Stimulated activated naive CD4-positive, alpha-beta T cell treated with Interleukin-2 at 50 U/mL for 16 hours (primary cell): ENCODE data around the gene ARHGAP40.
"Not testable (repeated sequence)": the region's sequence is repeated elsewhere in the genome, so short reads cannot be mapped to it uniquely, and the experiment has no call there.

Source experiments
- DNase-seq: peaks from one replicate; lab custom pipeline; 2025; lab: John Stamatoyannopoulos, UW

Gene ARHGAP40

GRCh38 chr20:38588303-38588702 is 13.3 kb upstream of the ARHGAP40 start:
- DNase-seq = no peak

GRCh38 chr20:38589351-38589750 is 12.3 kb upstream of the ARHGAP40 start:
- no peak for DNase-seq

GRCh38 chr20:38589967-38590675 is 11.5 kb upstream of the ARHGAP40 start:
- no peak for DNase-seq

- DNase-seq = no peak
These were observed 10.7 kb upstream of the ARHGAP40 start for GRCh38 chr20:38590676-38591473.

GRCh38 chr20:38591474-38592410 is 9.9 kb upstream of the ARHGAP40 start:
- DNase-seq = no peak

- DNase-seq = not testable (repeated sequence)
These were observed 9.2 kb upstream of the ARHGAP40 start for GRCh38 chr20:38592411-38592790.

DNA sequence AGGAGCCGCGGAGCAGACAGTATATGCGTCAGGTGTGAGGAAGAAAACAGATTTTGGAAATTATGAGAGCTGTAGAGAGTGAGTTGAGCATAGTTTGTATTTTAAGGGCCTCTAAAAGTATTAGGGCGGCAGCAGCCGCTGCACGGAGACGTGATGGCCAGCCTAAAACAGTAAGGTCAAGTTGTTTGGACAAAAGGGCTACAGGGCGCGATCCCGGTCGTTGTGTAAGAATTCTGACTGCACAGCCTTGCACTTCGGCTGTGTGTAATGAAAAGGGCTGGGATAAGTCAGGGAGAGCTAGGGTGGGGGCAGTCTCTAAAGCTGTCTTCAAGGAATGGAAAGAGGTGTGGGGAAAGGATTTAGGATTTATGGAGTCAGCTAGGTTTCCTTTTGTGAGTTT is 7.3 kb upstream of the ARHGAP40 start:
- not testable (repeated sequence) for DNase-seq

GRCh38 chr20:38595886-38596285 is 5.7 kb upstream of the ARHGAP40 start:
- DNase-seq = not testable (repeated sequence)

DNA sequence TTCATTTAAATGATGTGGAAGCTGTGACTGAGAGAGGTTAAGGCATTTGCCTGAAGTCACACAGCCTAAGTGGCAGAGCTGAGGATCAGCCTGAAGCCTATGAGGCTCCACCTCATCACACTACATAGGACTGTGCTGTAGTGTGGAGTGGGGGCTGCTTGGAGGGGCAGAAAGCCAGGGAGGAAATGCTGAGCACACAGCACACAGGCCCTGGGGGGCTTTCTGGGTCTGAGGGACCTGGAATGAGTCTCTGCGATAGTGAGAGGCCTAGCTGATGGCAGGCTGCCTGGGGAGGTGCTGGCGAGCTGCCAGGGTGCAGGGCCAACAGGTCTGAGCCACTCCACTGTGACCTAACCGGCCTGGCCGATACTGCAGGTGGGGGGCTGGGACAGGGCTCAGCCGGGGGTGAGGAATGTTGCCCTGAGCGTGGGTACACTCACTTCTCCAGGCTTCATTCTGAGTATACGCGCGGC is 2.2 kb upstream of the ARHGAP40 start:
- no peak for DNase-seq

DNA sequence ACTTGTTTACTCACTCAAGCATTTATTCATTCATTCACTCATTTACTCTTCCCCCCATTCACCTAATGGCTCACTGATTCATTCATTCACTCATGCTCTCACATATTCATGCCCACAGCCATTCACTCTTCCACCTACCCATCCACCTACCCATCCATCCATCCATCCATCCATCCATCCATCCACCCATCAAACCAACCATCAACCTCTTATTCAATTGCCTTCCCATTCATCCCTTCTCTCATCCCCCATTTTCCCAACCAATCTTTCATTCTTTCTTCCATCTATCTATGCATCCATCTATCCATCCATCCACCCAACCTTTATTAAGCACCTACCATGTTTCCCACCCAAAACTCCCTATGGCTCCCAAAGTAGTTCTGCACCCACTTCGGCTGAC is 1.6 kb upstream of the ARHGAP40 start:
- DNase-seq = no peak

GRCh38 chr20:38602185-38602581 is 574 bp downstream of the ARHGAP40 start:
- DNase-seq = no peak

- DNase-seq = no peak
These were observed 1.7 kb downstream of the ARHGAP40 start for GRCh38 chr20:38603286-38603685.

DNA sequence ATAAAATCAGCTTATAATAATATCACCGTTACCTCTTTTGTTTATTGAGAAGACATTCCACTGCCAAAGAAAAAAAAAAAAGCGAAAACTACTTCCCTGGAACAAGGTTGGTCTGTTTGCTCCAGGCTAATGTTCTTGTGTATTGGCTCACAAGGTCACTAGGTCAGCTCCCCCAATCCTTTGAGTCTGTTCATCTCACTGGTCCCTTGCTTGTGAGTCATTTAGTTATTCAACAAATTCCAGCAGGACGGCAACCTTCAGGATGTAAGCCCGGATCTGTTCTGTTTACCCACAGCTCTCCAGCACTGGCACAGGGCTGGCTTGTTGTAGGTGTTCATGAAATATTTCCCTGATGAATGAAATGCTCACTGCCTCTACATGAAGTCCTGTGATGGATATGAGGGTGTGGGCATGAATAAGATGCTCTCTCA is 3.3 kb downstream of the ARHGAP40 start:
- DNase-seq = no peak

- no peak for DNase-seq
These were observed 5.7 kb downstream of the ARHGAP40 start for GRCh38 chr20:38607351-38607750.

DNA sequence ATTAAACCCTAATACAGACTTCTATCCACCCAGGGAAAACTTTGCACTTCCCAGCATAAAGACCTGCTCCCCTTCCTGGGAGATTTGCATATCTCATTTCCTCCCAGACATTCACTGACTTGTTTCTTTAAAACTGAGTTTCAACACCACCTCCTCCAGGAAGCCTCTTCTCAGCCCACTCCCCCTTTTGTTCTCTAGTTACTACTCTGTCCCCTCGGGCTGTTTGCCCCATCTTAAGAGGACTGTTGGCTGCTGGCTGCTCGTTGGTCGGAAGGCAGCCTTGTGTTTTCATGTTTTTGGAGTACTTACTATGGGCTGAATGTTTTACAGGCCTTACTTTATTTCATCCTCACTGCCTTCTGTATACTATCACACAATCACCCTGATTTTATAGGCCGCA is 6.6 kb downstream of the ARHGAP40 start:
- no peak for DNase-seq

DNA sequence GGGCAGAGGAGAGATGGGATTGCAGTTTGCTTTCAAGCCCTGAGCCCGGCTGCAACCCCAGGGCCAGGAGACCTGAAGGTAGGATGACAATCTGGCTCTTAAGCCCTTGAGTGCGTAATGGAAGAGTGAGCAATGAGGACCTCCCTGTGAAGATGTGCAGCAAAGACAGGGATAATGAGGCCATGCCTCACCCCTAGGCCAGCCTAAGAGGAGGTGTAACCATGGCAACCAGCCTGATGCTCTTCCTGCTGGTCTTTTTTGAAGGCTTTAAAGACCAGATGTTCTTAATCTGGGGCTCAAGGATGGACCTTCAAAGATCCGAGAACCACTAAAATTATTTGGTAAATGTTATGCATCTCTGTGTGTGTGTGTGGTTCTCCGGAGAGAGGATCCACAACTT is 8.2 kb downstream of the ARHGAP40 start:
- no peak for DNase-seq

- no peak for DNase-seq
These were observed 8.9 kb downstream of the ARHGAP40 start for GRCh38 chr20:38610521-38610920.

- no peak for DNase-seq
These were observed 11.3 kb downstream of the ARHGAP40 start for GRCh38 chr20:38612751-38613515.

- DNase-seq = no peak
These were observed 13.7 kb downstream of the ARHGAP40 start for GRCh38 chr20:38615283-38615682.

GRCh38 chr20:38616457-38616856 is 14.8 kb downstream of the ARHGAP40 start:
- DNase-seq = no peak
